ENCODE results near the gene B3GNT4. TPM values are rescaled to one million over a fixed set of nuclear protein-coding genes. Genes with fewer than 3 reads are reported as not detected.
A peak's percentile ranks its signal among the peaks of the same experiment; 100 is the strongest.

The B3GNT4 gene
- total and polyA plus RNA-seq, 2 donors (not counting 3 experiments of a cell fraction or from before 2014, with no cell fraction given), result 0.11 to 0.31 TPM

DNA sequence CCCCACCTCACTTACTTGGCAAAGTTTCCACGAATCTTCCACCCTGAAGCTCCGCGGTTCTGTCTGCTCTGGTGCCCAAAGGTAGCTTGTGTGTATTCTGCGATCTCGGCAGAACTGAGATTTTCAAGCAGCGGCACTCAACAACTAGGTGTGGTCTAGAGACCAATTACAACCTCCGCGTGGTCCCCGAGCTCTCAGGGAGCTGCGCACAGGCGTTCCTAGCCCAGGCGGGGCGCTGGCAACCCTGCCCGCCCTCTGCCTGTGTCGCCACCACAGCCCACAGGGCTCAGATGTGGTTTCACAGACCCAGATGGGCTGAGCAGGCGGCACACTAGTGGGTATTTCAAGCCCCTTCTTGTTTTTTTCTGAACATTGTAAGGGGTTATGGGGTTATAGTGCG lies 23.8 kb downstream of the B3GNT4 start:
- Histone ChIP-seq H3K9me3 (replicated peaks; ENCODE audit: control insufficient read depth, insufficient read depth, low read length) (no peaks in the 10 kb centered on the region), H3K79me2 (ENCODE audit: control insufficient read depth, insufficient read depth, low read length) (peaks cover 26% of the 10 kb centered on the region), H3K4me3 (replicated peaks in 1 of 3; ENCODE audit: insufficient read depth in 1 of 3, low read depth in 1 of 3, low read length in 3 of 3) (no peak overlapping the region), H3K4me1 (ENCODE audit: control insufficient read depth, extremely low read depth, insufficient read depth, low read length) (peaks cover 10% of the 10 kb centered on the region), H2AFZ (ENCODE audit: low read depth, low read length) (no peak overlapping the region), H4K20me1 (replicated peaks; ENCODE audit: control insufficient read depth, extremely low read depth, insufficient read depth, low read length) (no peaks in the 10 kb centered on the region), H3K36me3 (ENCODE audit: control insufficient read depth in 2 of 2, extremely low read depth in 1 of 2, insufficient read depth in 2 of 2, low read length in 2 of 2) (peaks cover 2 to 8% of the 10 kb centered on the region in 2 experiments), H3K9ac (replicated peaks; ENCODE audit: extremely low read depth, insufficient read depth, low read length) (no peak overlapping the region), H3K4me2 (ENCODE audit: insufficient read depth, low read length) (no peak overlapping the region), H3K27me3 (ENCODE audit: control insufficient read depth in 2 of 2, insufficient read depth in 2 of 2, low read length in 2 of 2) (no peaks in the 10 kb centered on the region), H3K9me1 (replicated peaks; ENCODE audit: control insufficient read depth, extremely low read depth, insufficient read depth, low read length) (no peaks in the 10 kb centered on the region), H3K27ac (ENCODE audit: insufficient read depth, low read depth, low read length) (no peak overlapping the region)
- DNase-seq (ENCODE audit: low read depth, low spot score) (no peak), FAIRE-seq (no peak)
- no peak for TF ChIP-seq POLR2A (IDR thresholded peaks at IDR 0.05; ENCODE audit: low read depth, low read length)
- dilution Hi-C loops (cut with MboI; ENCODE audit: extremely low pct_ligation_motif_present, low sequenced_read_pairs), result no loop called here
- ChIA-PET POLR2A (no interaction called here), CTCF (interaction anchor here (1.5 to 1.7 kb wide), 2 partner anchors 13 to 96 kb away, joined by 3 to 5 read pairs; no protein-coding TSS in a partner anchor)
- BruUV-seq (replicated peaks), result no TSS peak
- intact Hi-C loops (cut with micrococcal nuclease), result loop anchor here (5.0 kb wide), 1 partner anchor 525 kb away; the partner anchor contains the start of gene DENR

DNA sequence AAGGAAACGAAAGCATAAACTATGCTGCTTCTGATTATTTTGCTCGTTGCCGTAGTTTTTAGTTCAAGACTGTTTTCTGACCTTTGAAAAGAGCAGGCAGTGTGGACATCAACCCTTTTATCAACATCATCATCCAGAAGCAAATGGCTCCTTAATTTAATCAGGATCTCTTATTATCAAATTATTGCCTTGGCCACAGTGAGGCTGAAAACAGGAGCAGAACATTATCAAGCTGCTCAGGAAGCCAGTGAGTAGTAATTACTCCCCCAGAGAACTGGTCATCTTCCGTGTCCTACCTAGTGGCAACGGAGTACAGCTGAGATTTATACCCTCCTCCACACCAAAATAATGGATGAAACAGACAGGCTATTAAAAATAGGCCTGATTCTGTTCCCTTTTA lies 24.6 kb downstream of the B3GNT4 start:
- peak; percentile 40 for FAIRE-seq
- no peaks in the 10 kb centered on the region for H3K9me1 ChIP-seq (replicated peaks; ENCODE audit: control insufficient read depth, extremely low read depth, insufficient read depth, low read length)
- no peak overlapping the region for H3K9ac ChIP-seq (replicated peaks; ENCODE audit: extremely low read depth, insufficient read depth, low read length)
- peaks cover 2 to 4% of the 10 kb centered on the region in 2 experiments for H3K36me3 ChIP-seq (ENCODE audit: control insufficient read depth in 2 of 2, extremely low read depth in 1 of 2, insufficient read depth in 2 of 2, low read length in 2 of 2)
- no peak for TF ChIP-seq MYC (IDR thresholded peaks at IDR 0.05; ENCODE audit: low read depth, low read length)
- TF ChIP-seq JUN (IDR thresholded peaks at IDR 0.05; ENCODE audit: borderline replicate concordance, insufficient read depth, insufficient read length, low read depth), result no peak
- TF ChIP-seq, protein P1, sequence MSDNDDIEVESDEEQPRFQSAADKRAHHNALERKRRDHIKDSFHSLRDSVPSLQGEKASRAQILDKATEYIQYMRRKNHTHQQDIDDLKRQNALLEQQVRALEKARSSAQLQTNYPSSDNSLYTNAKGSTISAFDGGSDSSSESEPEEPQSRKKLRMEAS (IDR thresholded peaks at IDR 0.05; ENCODE audit: insufficient read depth, insufficient read length), result no peak
- TF ChIP-seq, protein P2, sequence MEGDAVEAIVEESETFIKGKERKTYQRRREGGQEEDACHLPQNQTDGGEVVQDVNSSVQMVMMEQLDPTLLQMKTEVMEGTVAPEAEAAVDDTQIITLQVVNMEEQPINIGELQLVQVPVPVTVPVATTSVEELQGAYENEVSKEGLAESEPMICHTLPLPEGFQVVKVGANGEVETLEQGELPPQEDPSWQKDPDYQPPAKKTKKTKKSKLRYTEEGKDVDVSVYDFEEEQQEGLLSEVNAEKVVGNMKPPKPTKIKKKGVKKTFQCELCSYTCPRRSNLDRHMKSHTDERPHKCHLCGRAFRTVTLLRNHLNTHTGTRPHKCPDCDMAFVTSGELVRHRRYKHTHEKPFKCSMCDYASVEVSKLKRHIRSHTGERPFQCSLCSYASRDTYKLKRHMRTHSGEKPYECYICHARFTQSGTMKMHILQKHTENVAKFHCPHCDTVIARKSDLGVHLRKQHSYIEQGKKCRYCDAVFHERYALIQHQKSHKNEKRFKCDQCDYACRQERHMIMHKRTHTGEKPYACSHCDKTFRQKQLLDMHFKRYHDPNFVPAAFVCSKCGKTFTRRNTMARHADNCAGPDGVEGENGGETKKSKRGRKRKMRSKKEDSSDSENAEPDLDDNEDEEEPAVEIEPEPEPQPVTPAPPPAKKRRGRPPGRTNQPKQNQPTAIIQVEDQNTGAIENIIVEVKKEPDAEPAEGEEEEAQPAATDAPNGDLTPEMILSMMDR (IDR thresholded peaks at IDR 0.05; ENCODE audit: extremely low read depth in 1 of 2, insufficient read depth in 1 of 2, low read depth in 1 of 2, low read length in 2 of 2), result no peak
- no peak overlapping the region for H3K27ac ChIP-seq (ENCODE audit: insufficient read depth, low read depth, low read length)
- no peak overlapping the region for H3K4me3 ChIP-seq (replicated peaks in 1 of 3; ENCODE audit: insufficient read depth in 1 of 3, low read depth in 1 of 3, low read length in 3 of 3)
- CTCF ChIA-PET, result interaction anchor here (1.5 to 1.7 kb wide), 2 partner anchors 12 to 97 kb away, joined by 3 to 5 read pairs; no protein-coding TSS in a partner anchor
- H3K27me3 ChIP-seq (ENCODE audit: control insufficient read depth in 2 of 2, insufficient read depth in 2 of 2, low read length in 2 of 2), result no peaks in the 10 kb centered on the region
- peaks cover 21% of the 10 kb centered on the region for H3K79me2 ChIP-seq (ENCODE audit: control insufficient read depth, insufficient read depth, low read length)
- DNase-seq (ENCODE audit: low read depth, low spot score), result no peak
- H3K9me3 ChIP-seq (replicated peaks; ENCODE audit: control insufficient read depth, insufficient read depth, low read length), result no peaks in the 10 kb centered on the region
- no peaks in the 10 kb centered on the region for H4K20me1 ChIP-seq (replicated peaks; ENCODE audit: control insufficient read depth, extremely low read depth, insufficient read depth, low read length)
- intact Hi-C loops (cut with micrococcal nuclease) (loop anchor here (5.0 kb wide), 1 partner anchor 524 kb away; the partner anchor contains the start of gene DENR), dilution Hi-C loops (cut with MboI; ENCODE audit: extremely low pct_ligation_motif_present, low sequenced_read_pairs) (no loop called here)
- no peak overlapping the region for H2AFZ ChIP-seq (ENCODE audit: low read depth, low read length)
- POLR2A ChIA-PET, result no interaction called here
- peaks cover 10% of the 10 kb centered on the region for H3K4me1 ChIP-seq (ENCODE audit: control insufficient read depth, extremely low read depth, insufficient read depth, low read length)
- no peak overlapping the region for H3K4me2 ChIP-seq (ENCODE audit: insufficient read depth, low read length)
- BruUV-seq (replicated peaks), result no TSS peak
